CD4-positive, CD25-positive, alpha-beta regulatory T cell (primary cell): Measurements from ENCODE around the gene RAB3GAP1. TPM values are rescaled to one million over a fixed set of nuclear protein-coding genes. Genes with fewer than 3 reads are reported as not detected.
"Not testable (repeated sequence)": the region's sequence is repeated elsewhere in the genome, so short reads cannot be mapped to it uniquely, and the experiment has no call there.

ENCODE experiments used
- ATAC-seq, 2 donors: fragments of 150-1000 bp; cut with Tn5 transposase; one replicate each; pipeline ENCODE4 v1.10.0; 2021; ENCODE audit warnings: low read depth in 2 of 2, moderate number of reproducible peaks in 2 of 2, moderate library complexity in 1 of 2
- DNase-seq, 3 donors: peaks; one replicate each; pipeline versions ENCODE4 v3.0.0 to v3.0.0-alpha.2; 2012 to 2022; ENCODE audit warnings: mixed read lengths in 1 of 3
- H3K27ac ChIP-seq: one replicate; pipeline ENCODE4 v1.7.0; 2013; ENCODE audit warnings: mild to moderate bottlenecking, low read length; ENCODE audit not compliant: insufficient read depth, poor library complexity, severe bottlenecking
- H3K27me3 ChIP-seq: one replicate; pipeline ENCODE4 v1.7.0; 2013; ENCODE audit warnings: low read length; ENCODE audit not compliant: control insufficient read depth, insufficient read depth
- H3K36me3 ChIP-seq: one replicate; pipeline ENCODE4 v1.7.0; 2013; ENCODE audit warnings: mild to moderate bottlenecking, low read length, moderate library complexity; ENCODE audit not compliant: control insufficient read depth, insufficient read depth
- H3K4me1 ChIP-seq: 2 replicates; pipeline ENCODE4 v1.7.0; 2013; ENCODE audit warnings: mild to moderate bottlenecking, low read length; ENCODE audit not compliant: insufficient read depth, control insufficient read depth, poor library complexity, severe bottlenecking
- H3K4me3 ChIP-seq: one replicate; pipeline ENCODE4 v1.7.0; 2013; ENCODE audit warnings: low read depth, mild to moderate bottlenecking, low read length, moderate library complexity
- H3K9me3 ChIP-seq, 2 experiments: 1 replicate in 1 of 2; 2 replicates in 1 of 2; pipeline ENCODE4 v1.7.0; 2013; ENCODE audit warnings: low read length in 2 of 2, mild to moderate bottlenecking in 1 of 2, moderate library complexity in 1 of 2; ENCODE audit not compliant: control insufficient read depth in 2 of 2
- H3K27ac Mint-ChIP-seq, 3 donors: one replicate each; pipeline ENCODE4 v1.8.0; 2020 to 2022; ENCODE audit warnings: mild to moderate bottlenecking in 3 of 3, mixed read lengths in 3 of 3, moderate library complexity in 2 of 3
- H3K27me3 Mint-ChIP-seq: one replicate; pipeline ENCODE4 v1.8.0; 2022; ENCODE audit warnings: mild to moderate bottlenecking, mixed read lengths
- H3K36me3 Mint-ChIP-seq: one replicate; pipeline ENCODE4 v1.8.0; 2020; ENCODE audit warnings: mixed read lengths
- H3K4me1 Mint-ChIP-seq, 4 donors: one replicate each; pipeline ENCODE4 v1.8.0; 2020 to 2022; ENCODE audit warnings: mixed read lengths in 4 of 4, mild to moderate bottlenecking in 1 of 4
- H3K4me3 Mint-ChIP-seq, 4 donors: one replicate each; pipeline ENCODE4 v1.8.0; 2020 to 2022; ENCODE audit warnings: mild to moderate bottlenecking in 4 of 4, mixed read lengths in 4 of 4, moderate library complexity in 3 of 4
- H3K9me3 Mint-ChIP-seq, 7 donors: one replicate each; pipeline ENCODE4 v1.8.0; 2020 to 2022; ENCODE audit warnings: mixed read lengths in 7 of 7, mild to moderate bottlenecking in 3 of 7, moderate library complexity in 2 of 7
- polyA plus RNA-seq, 4 donors: library from polyadenylated mRNA; unstranded; fragments of 300-500 nt; fragmentation: Illumina TruSeq; gene quantifications; one replicate each; pipeline ENCODE4 v1.2.3, GENCODE V29; 2021
- total RNA-seq: library from RNA; stranded (reverse); gene quantifications from one replicate; pipeline ENCODE4 v1.2.3, GENCODE V29; 2022

The RAB3GAP1 gene
- total and polyA plus RNA-seq, 5 donors from 2014 or later = 15.4 to 40.1 (median 19.7) TPM

GRCh38 chr2:135078417-135078816 lies 26.3 kb downstream of the RAB3GAP1 start:
- Mint-ChIP-seq H3K4me3 (no peak overlapping the region), H3K36me3 (peaks cover 37% of the 10 kb centered on the region), H3K9me3 (peaks cover 0 to 4% (median 0%) of the 10 kb centered on the region in 7 donors), H3K27me3 (no peaks in the 10 kb centered on the region), H3K27ac (no peak overlapping the region), H3K4me1 (peaks cover 27 to 35% (median 32%) of the 10 kb centered on the region in 4 donors)
- Histone ChIP-seq H3K9me3 (no peaks in the 10 kb centered on the region), H3K4me3 (no peak overlapping the region), H3K27ac (no peak overlapping the region), H3K4me1 (no peaks in the 10 kb centered on the region), H3K27me3 (no peaks in the 10 kb centered on the region), H3K36me3 (peaks cover 11% of the 10 kb centered on the region)
- ATAC-seq (no peak), DNase-seq (no peak)

- Histone ChIP-seq H3K9me3 (no peaks in the 10 kb centered on the region), H3K4me1 (no peaks in the 10 kb centered on the region), H3K27me3 (no peaks in the 10 kb centered on the region), H3K4me3 (no peak overlapping the region), H3K36me3 (peaks cover 14% of the 10 kb centered on the region), H3K27ac (no peak overlapping the region)
- no peak for ATAC-seq
- H3K27me3 Mint-ChIP-seq = no peaks in the 10 kb centered on the region
- no peak overlapping the region for H3K4me3 Mint-ChIP-seq
- DNase-seq = no peak
- H3K36me3 Mint-ChIP-seq = peaks cover 33% of the 10 kb centered on the region
- H3K27ac Mint-ChIP-seq = peak overlapping the region in 1 of 3 donors; percentile 49
- peaks cover 0 to 7% (median 3%) of the 10 kb centered on the region in 7 donors for H3K9me3 Mint-ChIP-seq
- peaks cover 25 to 36% (median 33%) of the 10 kb centered on the region in 4 donors for H3K4me1 Mint-ChIP-seq
Measured at GRCh38 chr2:135086222-135086621, 34.1 kb downstream of the RAB3GAP1 start.

GRCh38 chr2:135089597-135089996 lies 37.5 kb downstream of the RAB3GAP1 start:
- not testable (repeated sequence) for H3K27me3 Mint-ChIP-seq, H3K4me3 ChIP-seq, H3K4me1 ChIP-seq, H3K9me3 Mint-ChIP-seq, H3K4me3 Mint-ChIP-seq, H3K27ac Mint-ChIP-seq, H3K9me3 ChIP-seq, H3K27me3 ChIP-seq, H3K27ac ChIP-seq, ATAC-seq, DNase-seq
- H3K36me3 Mint-ChIP-seq = peaks cover 46% of the 10 kb centered on the region
- H3K4me1 Mint-ChIP-seq = peaks cover 23 to 34% (median 27%) of the 10 kb centered on the region in 4 donors
- H3K36me3 ChIP-seq = peaks cover 36% of the 10 kb centered on the region

DNA sequence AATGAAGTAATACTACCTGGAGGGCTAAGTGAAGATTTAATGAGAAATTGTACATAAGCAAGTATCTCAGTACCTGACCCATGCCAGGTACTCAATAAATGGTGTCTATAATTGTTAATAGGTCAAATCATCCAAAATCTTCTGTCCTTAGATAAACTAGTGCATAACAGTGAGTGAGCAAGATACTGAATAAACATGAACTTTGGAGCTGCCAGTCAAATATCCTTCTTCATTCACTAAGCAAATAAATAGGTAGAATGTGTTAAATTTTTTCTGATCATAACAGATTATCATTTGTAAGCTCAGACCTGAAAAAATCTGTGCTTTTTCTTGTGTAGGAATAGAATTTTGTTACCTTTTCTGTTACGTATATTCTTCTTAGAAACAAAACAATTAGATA lies 39.6 kb downstream of the RAB3GAP1 start:
- Histone ChIP-seq H3K4me1 (no peaks in the 10 kb centered on the region), H3K27ac (no peak overlapping the region), H3K9me3 (no peaks in the 10 kb centered on the region), H3K36me3 (peaks cover 41% of the 10 kb centered on the region), H3K27me3 (no peaks in the 10 kb centered on the region), H3K4me3 (no peak overlapping the region)
- no peak for DNase-seq
- H3K4me1 Mint-ChIP-seq = peaks cover 11 to 21% (median 18%) of the 10 kb centered on the region in 4 donors
- H3K4me3 Mint-ChIP-seq = no peak overlapping the region
- H3K36me3 Mint-ChIP-seq = peaks cover 55% of the 10 kb centered on the region
- no peak for ATAC-seq
- H3K9me3 Mint-ChIP-seq = peaks cover 0 to 7% (median 3%) of the 10 kb centered on the region in 7 donors
- no peaks in the 10 kb centered on the region for H3K27me3 Mint-ChIP-seq
- H3K27ac Mint-ChIP-seq = no peak overlapping the region

- ATAC-seq (no peak), DNase-seq (no peak)
- no peak overlapping the region for H3K4me3 ChIP-seq
- Mint-ChIP-seq H3K4me3 (no peak overlapping the region), H3K9me3 (peaks cover 0 to 7% (median 3%) of the 10 kb centered on the region in 7 donors), H3K36me3 (peaks cover 50% of the 10 kb centered on the region), H3K27me3 (no peaks in the 10 kb centered on the region), H3K27ac (no peak overlapping the region), H3K4me1 (peaks cover 5 to 15% (median 10%) of the 10 kb centered on the region in 4 donors)
- H3K36me3 ChIP-seq = peaks cover 41% of the 10 kb centered on the region
- H3K27me3 ChIP-seq = no peaks in the 10 kb centered on the region
- no peaks in the 10 kb centered on the region for H3K4me1 ChIP-seq
- H3K9me3 ChIP-seq = no peaks in the 10 kb centered on the region
- no peak overlapping the region for H3K27ac ChIP-seq
Measured at GRCh38 chr2:135093193-135093592, 41.1 kb downstream of the RAB3GAP1 start.

DNA sequence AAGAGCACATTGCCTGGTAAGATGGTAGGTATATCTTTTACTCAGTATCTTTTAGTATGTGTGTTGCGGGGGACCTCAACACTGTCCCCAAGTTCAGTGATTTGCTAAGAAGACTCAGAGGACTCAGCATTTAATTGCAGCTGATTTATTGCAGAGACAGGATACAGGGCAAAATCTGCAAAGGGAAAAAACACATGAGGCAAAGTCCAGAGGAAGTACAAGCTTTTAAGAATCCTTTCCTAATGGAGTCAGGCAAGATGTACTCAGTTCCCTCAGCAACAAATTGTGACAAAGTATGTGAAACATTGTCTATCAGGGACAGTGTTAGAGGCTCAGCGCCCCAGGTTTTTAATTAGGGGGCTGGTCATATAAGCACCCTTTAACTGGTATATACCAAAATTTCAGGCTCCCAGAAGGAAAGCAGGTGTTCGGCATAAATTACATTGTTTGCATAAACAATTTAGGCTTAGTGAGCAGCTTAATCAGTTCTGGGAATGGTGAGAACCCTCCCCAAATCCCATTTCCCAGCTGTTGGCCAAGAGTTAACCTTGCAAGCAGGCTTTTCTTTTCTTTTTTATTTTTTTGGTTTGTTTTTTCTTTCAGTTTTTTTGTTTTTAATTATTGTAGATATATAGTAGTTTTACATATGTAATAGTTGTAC lies 41.7 kb downstream of the RAB3GAP1 start:
- Histone ChIP-seq H3K36me3 (peaks cover 41% of the 10 kb centered on the region), H3K4me1 (no peaks in the 10 kb centered on the region), H3K9me3 (no peaks in the 10 kb centered on the region), H3K27ac (no peak overlapping the region), H3K4me3 (no peak overlapping the region), H3K27me3 (no peaks in the 10 kb centered on the region)
- no peak overlapping the region for H3K4me3 Mint-ChIP-seq
- H3K27me3 Mint-ChIP-seq = no peaks in the 10 kb centered on the region
- H3K27ac Mint-ChIP-seq = peak overlapping the region in 1 of 3 donors; percentile 70
- H3K36me3 Mint-ChIP-seq = peaks cover 48% of the 10 kb centered on the region
- H3K4me1 Mint-ChIP-seq = peaks cover 5 to 16% (median 11%) of the 10 kb centered on the region in 4 donors
- DNase-seq = no peak
- ATAC-seq = no peak
- peaks cover 0 to 7% (median 3%) of the 10 kb centered on the region in 7 donors for H3K9me3 Mint-ChIP-seq

DNA sequence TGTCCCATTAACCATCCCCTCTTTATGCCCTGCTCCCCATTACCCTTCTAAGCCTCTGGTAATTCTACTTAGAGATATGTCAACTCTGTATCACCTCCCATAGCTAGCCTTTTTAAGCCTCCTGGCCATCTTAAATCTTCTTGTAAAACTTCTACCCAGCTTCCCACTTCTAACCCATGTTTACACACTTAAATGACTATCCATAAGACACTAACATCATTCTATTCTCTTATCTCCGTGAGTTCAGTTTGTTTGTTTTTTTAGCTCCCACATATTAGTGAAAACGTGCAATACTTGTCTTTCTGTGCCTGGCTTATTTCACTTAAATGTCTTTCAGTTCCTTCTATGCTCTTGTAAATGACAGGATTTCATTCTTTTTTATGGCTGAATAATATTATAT lies 42.4 kb downstream of the RAB3GAP1 start:
- no peak overlapping the region for H3K4me3 Mint-ChIP-seq
- ATAC-seq = no peak
- H3K4me3 ChIP-seq = no peak overlapping the region
- no peaks in the 10 kb centered on the region for H3K27me3 Mint-ChIP-seq
- no peaks in the 10 kb centered on the region for H3K9me3 ChIP-seq
- H3K27me3 ChIP-seq = no peaks in the 10 kb centered on the region
- peaks cover 38% of the 10 kb centered on the region for H3K36me3 ChIP-seq
- no peak overlapping the region for H3K27ac ChIP-seq
- H3K4me1 ChIP-seq = no peaks in the 10 kb centered on the region
- H3K36me3 Mint-ChIP-seq = peaks cover 41% of the 10 kb centered on the region
- peak overlapping the region in 1 of 3 donors; percentile 10 for H3K27ac Mint-ChIP-seq
- H3K9me3 Mint-ChIP-seq = peaks cover 0 to 1% (median 0%) of the 10 kb centered on the region in 7 donors
- no peak for DNase-seq
- peaks cover 5 to 22% (median 18%) of the 10 kb centered on the region in 4 donors for H3K4me1 Mint-ChIP-seq

DNA sequence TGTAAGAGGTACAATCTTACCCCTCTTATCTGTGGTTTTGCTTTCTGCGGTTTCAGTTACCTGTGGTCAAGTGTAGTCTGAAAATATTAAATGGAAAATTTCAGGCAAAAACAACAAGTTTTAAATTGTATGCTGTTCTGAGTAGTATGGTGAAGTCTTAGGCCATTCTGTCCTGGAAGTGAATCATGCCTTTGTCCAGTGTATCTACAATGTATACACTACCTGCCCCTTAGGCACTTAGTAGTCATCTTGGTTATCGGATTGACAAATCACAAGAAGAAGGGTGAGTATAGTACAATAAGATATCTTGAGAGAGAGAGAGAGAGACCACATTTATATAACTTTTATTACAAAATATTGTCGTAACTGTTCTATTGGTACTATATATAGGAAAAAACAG lies 43.5 kb downstream of the RAB3GAP1 start:
- Mint-ChIP-seq H3K36me3 (peaks cover 39% of the 10 kb centered on the region), H3K27me3 (no peaks in the 10 kb centered on the region), H3K9me3 (no peaks in the 10 kb centered on the region), H3K4me1 (peaks cover 5 to 25% (median 21%) of the 10 kb centered on the region in 4 donors), H3K4me3 (no peak overlapping the region), H3K27ac (no peak overlapping the region)
- no peak for ATAC-seq
- no peak overlapping the region for H3K4me3 ChIP-seq
- DNase-seq = no peak
- H3K27ac ChIP-seq = no peak overlapping the region
- no peaks in the 10 kb centered on the region for H3K27me3 ChIP-seq
- no peaks in the 10 kb centered on the region for H3K4me1 ChIP-seq
- H3K36me3 ChIP-seq = peaks cover 35% of the 10 kb centered on the region
- no peaks in the 10 kb centered on the region for H3K9me3 ChIP-seq
